Ovary (tissue), 3 donors: ENCODE measurements around the gene SH3TC2.

ENCODE experiments used
- EP300 ChIP-seq: sonication (generic); formaldehyde crosslinking; IDR thresholded peaks from one replicate; pipeline ENCODE4 v1.6.1; 2017; ENCODE audit warnings: antibody characterized with exemption
- POLR2A ChIP-seq: fragments of 450-650 bp; IDR thresholded peaks from one replicate; pipeline ENCODE4 v1.6.1; 2017; ENCODE audit warnings: antibody characterized with exemption, mild to moderate bottlenecking, moderate library complexity
- TF ChIP-seq, protein P1 (sequence below), 3 donors: fragments of 450-650 bp in 2 of 3; fragments of 200-600 bp in 1 of 3; IDR thresholded peaks; one replicate each; pipeline versions ENCODE4 v1.5.1 to v1.8.0; 2016 to 2022; ENCODE audit warnings: antibody characterized with exemption in 3 of 3, mild to moderate bottlenecking in 1 of 3
- donor health status: DM: no; HTN: no; CAD: no.

DNA sequence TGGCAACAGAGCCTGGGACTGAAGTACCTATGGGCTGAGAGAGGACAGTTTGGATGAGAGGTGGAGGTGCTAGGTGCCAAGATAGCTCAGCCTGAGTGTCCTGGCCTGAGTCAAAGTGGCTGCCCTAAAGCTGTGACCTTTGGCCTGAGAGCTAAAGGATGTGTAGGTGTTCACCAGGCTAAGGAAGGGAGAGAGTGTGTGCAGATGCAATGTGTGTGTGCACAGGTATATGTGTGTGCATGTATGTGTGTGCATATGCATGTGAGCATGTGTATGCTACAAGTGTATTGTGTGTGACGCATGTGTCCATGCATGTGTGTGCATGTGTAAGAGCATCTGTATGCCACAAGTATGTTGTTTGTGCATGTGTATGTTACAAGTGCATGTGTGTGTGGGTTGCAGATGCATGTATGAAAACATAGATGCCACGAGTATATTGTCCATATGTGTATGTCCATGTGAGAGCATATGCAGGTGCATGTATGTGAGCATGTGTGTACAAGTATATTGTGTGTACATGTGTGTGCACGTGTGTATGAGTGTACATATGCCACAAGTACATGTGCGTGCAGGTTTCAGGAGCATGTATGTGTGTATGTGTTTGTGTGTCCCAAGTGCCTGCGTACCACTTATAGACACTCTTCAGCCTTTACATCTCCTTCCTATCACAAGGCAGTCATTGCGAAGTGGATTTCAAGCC, 102.6 kb downstream of the SH3TC2 start:
- TF ChIP-seq, protein P1, sequence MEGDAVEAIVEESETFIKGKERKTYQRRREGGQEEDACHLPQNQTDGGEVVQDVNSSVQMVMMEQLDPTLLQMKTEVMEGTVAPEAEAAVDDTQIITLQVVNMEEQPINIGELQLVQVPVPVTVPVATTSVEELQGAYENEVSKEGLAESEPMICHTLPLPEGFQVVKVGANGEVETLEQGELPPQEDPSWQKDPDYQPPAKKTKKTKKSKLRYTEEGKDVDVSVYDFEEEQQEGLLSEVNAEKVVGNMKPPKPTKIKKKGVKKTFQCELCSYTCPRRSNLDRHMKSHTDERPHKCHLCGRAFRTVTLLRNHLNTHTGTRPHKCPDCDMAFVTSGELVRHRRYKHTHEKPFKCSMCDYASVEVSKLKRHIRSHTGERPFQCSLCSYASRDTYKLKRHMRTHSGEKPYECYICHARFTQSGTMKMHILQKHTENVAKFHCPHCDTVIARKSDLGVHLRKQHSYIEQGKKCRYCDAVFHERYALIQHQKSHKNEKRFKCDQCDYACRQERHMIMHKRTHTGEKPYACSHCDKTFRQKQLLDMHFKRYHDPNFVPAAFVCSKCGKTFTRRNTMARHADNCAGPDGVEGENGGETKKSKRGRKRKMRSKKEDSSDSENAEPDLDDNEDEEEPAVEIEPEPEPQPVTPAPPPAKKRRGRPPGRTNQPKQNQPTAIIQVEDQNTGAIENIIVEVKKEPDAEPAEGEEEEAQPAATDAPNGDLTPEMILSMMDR (IDR thresholded peaks at IDR 0.05), result no peak
- TF ChIP-seq EP300 (no peak), POLR2A (no peak)
